AG09319 (cell line): Measurements from ENCODE around the gene SNX2.

ENCODE experiments used
- DNase-seq: peaks from one replicate; pipeline ENCODE4 v3.0.0-alpha.2; 2010; ENCODE audit warnings: low read depth; ENCODE audit errors: extremely low read depth
- TF ChIP-seq, protein P1 (sequence below): IDR thresholded peaks from 2 replicates; pipeline ENCODE4 v1.5.1; 2011; ENCODE audit warnings: low read depth, mild to moderate bottlenecking, inconsistent platforms, low read length, moderate library complexity

The SNX2 gene

DNA sequence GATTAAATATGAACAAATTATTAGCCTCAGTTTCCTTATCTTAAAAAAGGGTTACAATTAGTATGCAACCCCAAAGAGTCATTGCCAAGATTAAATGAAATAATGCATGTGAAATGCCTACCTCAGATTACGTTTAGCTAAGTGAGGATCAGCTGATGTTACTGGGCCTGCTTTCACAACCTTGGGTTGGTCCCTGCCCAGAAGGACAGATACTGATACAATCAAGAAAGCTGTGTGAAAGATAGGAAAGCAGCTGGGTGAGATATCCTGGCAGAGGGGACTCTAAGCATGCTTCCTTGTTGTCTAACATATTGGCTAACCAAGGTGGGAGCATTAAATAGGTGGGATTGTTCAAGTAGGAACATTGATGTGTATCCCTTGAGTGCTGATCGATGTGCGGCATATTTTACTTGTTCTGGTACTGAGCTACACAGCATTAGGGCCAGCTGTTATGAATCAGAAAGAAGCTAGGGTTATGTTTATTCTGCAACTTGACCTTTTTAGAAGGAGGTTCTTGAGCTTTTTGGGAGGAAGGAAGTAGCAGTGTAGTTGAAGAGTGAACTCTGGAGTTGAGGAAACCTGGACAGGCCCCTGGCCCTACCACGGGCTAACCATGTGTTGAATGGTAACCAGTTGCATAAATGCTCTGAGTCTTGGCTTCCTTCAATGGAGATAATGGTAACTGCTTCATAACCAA lies 99.4 kb downstream of the SNX2 start:
- TF ChIP-seq, protein P1, sequence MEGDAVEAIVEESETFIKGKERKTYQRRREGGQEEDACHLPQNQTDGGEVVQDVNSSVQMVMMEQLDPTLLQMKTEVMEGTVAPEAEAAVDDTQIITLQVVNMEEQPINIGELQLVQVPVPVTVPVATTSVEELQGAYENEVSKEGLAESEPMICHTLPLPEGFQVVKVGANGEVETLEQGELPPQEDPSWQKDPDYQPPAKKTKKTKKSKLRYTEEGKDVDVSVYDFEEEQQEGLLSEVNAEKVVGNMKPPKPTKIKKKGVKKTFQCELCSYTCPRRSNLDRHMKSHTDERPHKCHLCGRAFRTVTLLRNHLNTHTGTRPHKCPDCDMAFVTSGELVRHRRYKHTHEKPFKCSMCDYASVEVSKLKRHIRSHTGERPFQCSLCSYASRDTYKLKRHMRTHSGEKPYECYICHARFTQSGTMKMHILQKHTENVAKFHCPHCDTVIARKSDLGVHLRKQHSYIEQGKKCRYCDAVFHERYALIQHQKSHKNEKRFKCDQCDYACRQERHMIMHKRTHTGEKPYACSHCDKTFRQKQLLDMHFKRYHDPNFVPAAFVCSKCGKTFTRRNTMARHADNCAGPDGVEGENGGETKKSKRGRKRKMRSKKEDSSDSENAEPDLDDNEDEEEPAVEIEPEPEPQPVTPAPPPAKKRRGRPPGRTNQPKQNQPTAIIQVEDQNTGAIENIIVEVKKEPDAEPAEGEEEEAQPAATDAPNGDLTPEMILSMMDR = no peak
- DNase-seq = no peak

DNA sequence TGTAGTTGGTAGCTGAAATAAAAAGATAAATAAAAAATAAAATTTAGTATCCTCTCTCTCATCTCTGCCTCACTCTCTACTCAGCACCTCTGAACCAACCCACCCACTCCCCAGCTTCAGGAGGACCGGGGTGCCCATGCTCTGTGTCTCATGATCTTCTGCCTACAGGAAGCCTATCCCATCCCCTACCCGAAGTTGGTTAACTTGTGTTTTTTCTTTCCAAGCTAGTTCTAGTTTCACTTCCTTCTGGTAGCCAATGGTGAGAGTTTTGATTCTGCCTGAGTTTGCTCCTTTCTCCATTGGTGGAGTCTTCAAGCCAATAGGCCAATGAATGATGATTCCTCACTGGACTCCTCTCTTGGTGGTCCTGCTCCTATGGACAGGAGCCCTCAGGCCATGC lies 102.6 kb downstream of the SNX2 start:
- TF ChIP-seq, protein P1 = no peak
- no peak for DNase-seq

- no peak for DNase-seq
- TF ChIP-seq, protein P1 = no peak
These were observed 104.2 kb downstream of the SNX2 start for GRCh38 chr5:122879076-122879475.
